Naive thymus-derived CD4-positive, alpha-beta T cell (primary cell): ENCODE measurements around the gene ARAP3. TPM values are rescaled to one million over a fixed set of nuclear protein-coding genes. Genes with fewer than 3 reads are reported as not detected.

Experiments used
- ATAC-seq: fragments of 150-1000 bp; cut with Tn5 transposase; 2 replicates; pipeline ENCODE4 v1.10.0; 2021; ENCODE audit warnings: mild to moderate bottlenecking, moderate library complexity
- CTCF ChIA-PET: fragments of 350-600 bp; sonication (Branson Sonifier 250); formaldehyde crosslinking; loops from one replicate; lab custom pipeline; 2021; ENCODE audit warnings: antibody characterized with exemption; lab: Charles Lee
- POLR2A ChIA-PET: fragments of 350-600 bp; sonication (Branson Sonifier 250); formaldehyde crosslinking; loops from one replicate; lab custom pipeline; 2021; ENCODE audit warnings: antibody characterized with exemption, inconsistent platforms; lab: Charles Lee
- DNase-seq, 9 donors: peaks; one replicate each; pipeline versions ENCODE4 v3.0.0 to v3.0.0-alpha.2; 2020 to 2022; ENCODE audit warnings: mixed read lengths in 1 of 9
- H3K27ac ChIP-seq: one replicate; pipeline ENCODE4 v1.7.0; 2013; ENCODE audit warnings: mild to moderate bottlenecking, low read depth, low read length, moderate library complexity
- H3K27me3 ChIP-seq, 2 donors: one replicate each; pipeline ENCODE4 v1.7.0; 2013; ENCODE audit warnings: low read length in 2 of 2, mild to moderate bottlenecking in 2 of 2, moderate library complexity in 2 of 2; ENCODE audit not compliant: control insufficient read depth in 2 of 2, insufficient read depth in 2 of 2
- H3K36me3 ChIP-seq, 3 experiments: 1 replicate in 2 of 3; 2 replicates in 1 of 3; pipeline ENCODE4 v1.7.0; 2013; ENCODE audit warnings: low read length in 3 of 3, mild to moderate bottlenecking in 3 of 3, moderate library complexity in 1 of 3; ENCODE audit not compliant: insufficient read depth in 3 of 3, control insufficient read depth in 2 of 3
- H3K4me1 ChIP-seq, 2 donors: one replicate each; pipeline ENCODE4 v1.7.0; 2013; ENCODE audit warnings: low read length in 2 of 2, mild to moderate bottlenecking in 2 of 2, moderate library complexity in 1 of 2; ENCODE audit not compliant: control insufficient read depth in 2 of 2, insufficient read depth in 2 of 2
- H3K4me3 ChIP-seq: 2 replicates; pipeline ENCODE4 v1.7.0; 2013; ENCODE audit warnings: mild to moderate bottlenecking, low read length
- H3K9me3 ChIP-seq, 3 experiments: 1 replicate in 2 of 3; 2 replicates in 1 of 3; pipeline ENCODE4 v1.7.0; 2013; ENCODE audit warnings: low read length in 3 of 3; ENCODE audit not compliant: control insufficient read depth in 2 of 3
- H3K27ac Mint-ChIP-seq, 9 donors: one replicate each; pipeline ENCODE4 v1.8.0; 2020 to 2022; ENCODE audit warnings: mixed read lengths in 9 of 9, mild to moderate bottlenecking in 8 of 9, moderate library complexity in 5 of 9, inconsistent platforms in 2 of 9
- H3K27me3 Mint-ChIP-seq, 5 donors: one replicate each; pipeline ENCODE4 v1.8.0; 2021 to 2022; ENCODE audit warnings: mixed read lengths in 5 of 5, mild to moderate bottlenecking in 1 of 5
- H3K36me3 Mint-ChIP-seq, 5 donors: one replicate each; pipeline ENCODE4 v1.8.0; 2020 to 2022; ENCODE audit warnings: mixed read lengths in 5 of 5, mild to moderate bottlenecking in 3 of 5, inconsistent platforms in 1 of 5
- H3K4me1 Mint-ChIP-seq, 7 donors: one replicate each; pipeline ENCODE4 v1.8.0; 2020 to 2022; ENCODE audit warnings: mixed read lengths in 7 of 7, mild to moderate bottlenecking in 3 of 7, inconsistent platforms in 1 of 7
- H3K4me3 Mint-ChIP-seq, 10 donors: one replicate each; pipeline ENCODE4 v1.8.0; 2020 to 2022; ENCODE audit warnings: mild to moderate bottlenecking in 10 of 10, mixed read lengths in 10 of 10, moderate library complexity in 6 of 10, inconsistent platforms in 2 of 10
- H3K9me3 Mint-ChIP-seq, 11 donors: one replicate each; pipeline ENCODE4 v1.8.0; 2020 to 2022; ENCODE audit warnings: mixed read lengths in 11 of 11, mild to moderate bottlenecking in 4 of 11, inconsistent platforms in 1 of 11, moderate library complexity in 1 of 11
- intact Hi-C, 2 donors: fragments of 100-400 bp; cut with micrococcal nuclease; formaldehyde crosslinking; loops; one replicate each; pipeline ENCODE4 v1.15.1; 2023
- polyA plus RNA-seq, 2 donors: library from polyadenylated mRNA; unstranded; fragments of 300-500 nt; fragmentation: Illumina TruSeq; gene quantifications; one replicate each; pipeline ENCODE4 v1.2.3, GENCODE V29; 2021
- total RNA-seq, 6 experiments: library from RNA in 5 of 6; stranded (reverse) in 5 of 6; gene quantifications; 1 replicate in 5 of 6; 2 replicates in 1 of 6; pipeline ENCODE4 v1.2.3 and lab custom pipeline; 2021 to 2026

ARAP3 gene
- total and polyA plus RNA-seq, 7 experiments from 2014 or later, result 1.0 to 15.3 (median 9.8) TPM; not detected in 2

GRCh38 chr5:141662028-141662427 lies 20.0 kb downstream of the ARAP3 start:
- ChIA-PET CTCF (interaction anchor here (1.0 to 3.9 kb wide), 3 partner anchors 8 to 216 kb away, joined by 3 to 15 read pairs (median 6); partner anchors contain the start of gene PCDH1), POLR2A (no interaction called here)
- no peak for DNase-seq
- Mint-ChIP-seq H3K4me3 (no peak overlapping the region), H3K4me1 (peaks cover 0 to 6% (median 3%) of the 10 kb centered on the region in 7 donors), H3K27ac (no peak overlapping the region), H3K36me3 (peaks cover 0 to 3% (median 0%) of the 10 kb centered on the region in 5 donors), H3K27me3 (peaks cover 0 to 5% (median 0%) of the 10 kb centered on the region in 5 donors), H3K9me3 (peaks cover 0 to 2% (median 0%) of the 10 kb centered on the region in 11 donors)
- Histone ChIP-seq H3K27me3 (no peaks in the 10 kb centered on the region), H3K36me3 (no peaks in the 10 kb centered on the region), H3K4me1 (no peaks in the 10 kb centered on the region), H3K27ac (no peak overlapping the region), H3K4me3 (no peak overlapping the region), H3K9me3 (no peaks in the 10 kb centered on the region)
- intact Hi-C loops, result no loop called here
- no peak for ATAC-seq

- ChIA-PET CTCF (interaction anchor here (0.6 to 1.2 kb wide), 4 partner anchors 12 to 335 kb away, joined by 3 read pairs; no protein-coding TSS in a partner anchor), POLR2A (interaction anchor here (1.6 kb wide), 1 partner anchor 12 kb away, joined by 6 read pairs; no protein-coding TSS in a partner anchor)
- peaks cover 0 to 3% (median 0%) of the 10 kb centered on the region in 11 donors for H3K9me3 Mint-ChIP-seq
- H3K27ac Mint-ChIP-seq, result no peak overlapping the region
- Histone ChIP-seq H3K27ac (no peak overlapping the region), H3K4me3 (no peak overlapping the region), H3K9me3 (no peaks in the 10 kb centered on the region), H3K36me3 (no peaks in the 10 kb centered on the region), H3K27me3 (no peaks in the 10 kb centered on the region), H3K4me1 (no peaks in the 10 kb centered on the region)
- H3K36me3 Mint-ChIP-seq, result peaks cover 0 to 4% (median 0%) of the 10 kb centered on the region in 5 donors
- peaks cover 0 to 6% (median under 1%) of the 10 kb centered on the region in 7 donors for H3K4me1 Mint-ChIP-seq
- DNase-seq (no peak), ATAC-seq (peak; percentile 26)
- H3K4me3 Mint-ChIP-seq, result no peak overlapping the region
- peaks cover 0 to 7% (median 3%) of the 10 kb centered on the region in 5 donors for H3K27me3 Mint-ChIP-seq
- intact Hi-C loops, result no loop called here
These were observed 24.0 kb downstream of the ARAP3 start for GRCh38 chr5:141657937-141658545.

GRCh38 chr5:141657404-141657803 lies 24.6 kb downstream of the ARAP3 start:
- Mint-ChIP-seq H3K27me3 (peaks cover 0 to 7% (median 3%) of the 10 kb centered on the region in 5 donors), H3K4me3 (no peak overlapping the region), H3K9me3 (peaks cover 0 to 3% (median 0%) of the 10 kb centered on the region in 11 donors), H3K27ac (no peak overlapping the region), H3K36me3 (peaks cover 0 to 4% (median 0%) of the 10 kb centered on the region in 5 donors), H3K4me1 (peaks cover 1 to 12% (median 7%) of the 10 kb centered on the region in 7 donors)
- H3K4me3 ChIP-seq, result no peak overlapping the region
- H3K9me3 ChIP-seq, result no peaks in the 10 kb centered on the region
- H3K36me3 ChIP-seq, result no peaks in the 10 kb centered on the region
- no peak overlapping the region for H3K27ac ChIP-seq
- ATAC-seq (no peak), DNase-seq (no peak)
- intact Hi-C loops, result no loop called here
- ChIA-PET POLR2A (interaction anchor here (1.5 to 1.6 kb wide), 2 partner anchors 12 to 20 kb away, joined by 3 to 6 read pairs; partner anchors contain the start of gene RELL2), CTCF (interaction anchor here (0.6 to 1.2 kb wide), 3 partner anchors 13 to 1028 kb away, joined by 3 read pairs; partner anchors contain the start of gene FGF1)
- no peaks in the 10 kb centered on the region for H3K27me3 ChIP-seq
- H3K4me1 ChIP-seq, result no peaks in the 10 kb centered on the region

GRCh38 chr5:141656396-141656795 lies 25.6 kb downstream of the ARAP3 start:
- intact Hi-C loops, result no loop called here
- Histone ChIP-seq H3K27ac (no peak overlapping the region), H3K27me3 (no peaks in the 10 kb centered on the region), H3K4me1 (peaks cover 8 to 9% of the 10 kb centered on the region in 2 donors), H3K9me3 (no peaks in the 10 kb centered on the region), H3K36me3 (no peaks in the 10 kb centered on the region), H3K4me3 (no peak overlapping the region)
- POLR2A ChIA-PET, result interaction anchor here (0.6 to 1.5 kb wide), 2 partner anchors 19 to 20 kb away, joined by 3 read pairs; partner anchors contain the start of gene RELL2
- no peak for DNase-seq
- Mint-ChIP-seq H3K36me3 (peaks cover 0 to 4% (median 0%) of the 10 kb centered on the region in 5 donors), H3K27ac (peak overlapping the region in 1 of 9 donors; percentile 34), H3K4me3 (no peak overlapping the region), H3K27me3 (peaks cover 0 to 7% (median 3%) of the 10 kb centered on the region in 5 donors), H3K4me1 (peaks cover 8 to 22% (median 17%) of the 10 kb centered on the region in 7 donors), H3K9me3 (peaks cover 0 to 3% (median 0%) of the 10 kb centered on the region in 11 donors)
- no peak for ATAC-seq
- CTCF ChIA-PET, result no interaction called here

- H3K27me3 ChIP-seq, result no peaks in the 10 kb centered on the region
- Mint-ChIP-seq H3K27me3 (peaks cover 0 to 7% (median 3%) of the 10 kb centered on the region in 5 donors), H3K4me3 (no peak overlapping the region), H3K9me3 (peaks cover 0 to 3% (median 0%) of the 10 kb centered on the region in 11 donors), H3K4me1 (peaks cover 14 to 31% (median 26%) of the 10 kb centered on the region in 7 donors), H3K36me3 (peaks cover 0 to 4% (median 0%) of the 10 kb centered on the region in 5 donors), H3K27ac (no peak overlapping the region)
- H3K4me3 ChIP-seq, result no peak overlapping the region
- ATAC-seq, result no peak
- no peak for DNase-seq
- intact Hi-C loops, result no loop called here
- POLR2A ChIA-PET, result no interaction called here
- H3K27ac ChIP-seq, result no peak overlapping the region
- H3K9me3 ChIP-seq, result no peaks in the 10 kb centered on the region
- CTCF ChIA-PET, result no interaction called here
- H3K36me3 ChIP-seq, result no peaks in the 10 kb centered on the region
- H3K4me1 ChIP-seq, result peaks cover 15 to 18% of the 10 kb centered on the region in 2 donors
These were observed 27.0 kb downstream of the ARAP3 start for GRCh38 chr5:141655020-141655419.

GRCh38 chr5:141654298-141654697 lies 27.7 kb downstream of the ARAP3 start:
- Mint-ChIP-seq H3K27ac (peak overlapping the region in 1 of 9 donors; percentile 41), H3K27me3 (peaks cover 0 to 7% (median 3%) of the 10 kb centered on the region in 5 donors), H3K4me3 (peak overlapping the region in 1 of 10 donors; percentile 25), H3K36me3 (peaks cover 0 to 4% (median 0%) of the 10 kb centered on the region in 5 donors), H3K4me1 (peaks cover 21 to 36% (median 31%) of the 10 kb centered on the region in 7 donors), H3K9me3 (peaks cover 0 to 3% (median 0%) of the 10 kb centered on the region in 11 donors)
- DNase-seq (no peak), ATAC-seq (no peak)
- ChIA-PET POLR2A (interaction anchor here (0.6 kb wide), 1 partner anchor 15 kb away, joined by 3 read pairs; no protein-coding TSS in a partner anchor), CTCF (interaction anchor here (0.6 to 1.1 kb wide), 2 partner anchors 9 to 10 kb away, joined by 3 to 6 read pairs; no protein-coding TSS in a partner anchor)
- Histone ChIP-seq H3K27me3 (no peaks in the 10 kb centered on the region), H3K9me3 (no peaks in the 10 kb centered on the region), H3K4me3 (no peak overlapping the region), H3K36me3 (no peaks in the 10 kb centered on the region), H3K27ac (no peak overlapping the region), H3K4me1 (peaks cover 15 to 19% of the 10 kb centered on the region in 2 donors)
- intact Hi-C loops, result loop anchor here in 1 of 2 donors (5.0 kb wide), 2 partner anchors 38 to 47 kb away; no protein-coding TSS in a partner anchor
